ENCODE data around the gene ITK.
A peak's percentile ranks its signal among the peaks of the same experiment; 100 is the strongest.

The ITK gene

DNA sequence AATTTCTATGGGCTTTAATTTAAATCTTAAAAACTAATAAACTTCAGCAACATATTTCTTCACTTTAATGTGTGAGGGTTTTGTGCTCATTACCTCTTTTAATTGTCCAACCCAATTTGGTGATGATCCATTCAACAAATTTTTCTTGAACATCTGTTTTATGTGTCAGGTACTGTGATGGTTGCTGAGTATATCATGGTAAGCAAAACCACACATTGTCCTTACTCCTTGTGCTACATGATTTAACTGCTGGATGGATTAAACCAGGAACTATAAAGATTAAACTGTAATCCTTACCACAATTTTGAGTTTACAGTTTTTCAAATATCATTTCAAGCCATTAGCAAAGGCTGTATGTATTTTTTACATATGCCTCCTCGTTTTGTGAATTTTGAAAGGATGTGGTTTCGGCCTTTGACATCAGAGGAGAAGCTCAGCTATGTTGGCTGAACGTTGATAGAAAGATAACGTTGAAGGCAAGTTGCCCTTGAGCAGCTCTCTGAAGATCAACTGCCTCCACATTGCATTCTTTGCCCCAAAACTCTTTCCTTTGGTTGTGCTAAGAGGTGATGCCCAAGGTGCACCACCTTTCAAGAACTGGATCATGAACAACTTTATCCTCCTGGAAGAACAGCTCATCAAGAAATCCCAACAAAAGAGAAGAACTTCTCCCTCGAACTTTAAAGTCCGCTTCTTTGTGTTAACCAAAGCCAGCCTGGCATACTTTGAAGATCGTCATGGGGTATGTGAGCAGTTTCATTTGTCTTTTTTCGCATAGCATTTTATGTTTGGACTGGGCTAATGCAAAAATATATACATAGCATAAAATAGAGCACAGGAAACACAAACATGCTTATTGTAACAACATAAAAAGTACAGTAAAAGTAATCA is at the start of gene ITK:
Gene ITK, plus strand, starts transcription at position 467 of the 891 bp plus-strand sequence. Its CDS starts 138 bp downstream, at position 605.
- no peak for DNase-seq

GRCh38 chr5:157130925-157131324 is 49.7 kb upstream of the ITK start:
- peak; percentile 28 for DNase-seq

- DNase-seq: no peak
These were observed 48.4 kb upstream of the ITK start for GRCh38 chr5:157132281-157132612.

DNA sequence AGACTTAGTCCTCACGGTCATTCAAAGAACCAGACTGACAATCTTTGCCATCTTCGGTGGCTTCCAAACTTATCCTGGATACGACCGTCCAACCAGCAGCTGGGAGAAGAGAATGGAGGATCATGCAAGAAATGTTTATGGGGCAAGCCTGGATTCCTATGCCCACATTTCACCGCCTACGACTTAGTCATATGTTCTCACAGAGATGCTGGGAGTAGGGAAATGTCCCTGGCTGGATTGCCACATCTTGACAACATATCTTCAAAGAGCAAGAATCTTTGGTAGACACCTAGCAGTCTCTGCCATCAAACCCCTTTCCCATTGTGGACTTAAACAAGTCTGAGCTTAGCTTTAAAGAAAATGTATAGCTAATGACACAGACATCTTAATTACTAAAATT is 42.9 kb upstream of the ITK start:
- no peak for DNase-seq

- peak; percentile 99 for DNase-seq
These were observed 38.1 kb upstream of the ITK start, which contains the start of gene MED7 for GRCh38 chr5:157142317-157143126. TSS of gene MED7 (minus strand) at chr5:157142865. CDS start at chr5:157139431, 3,434 bp downstream.

DNA sequence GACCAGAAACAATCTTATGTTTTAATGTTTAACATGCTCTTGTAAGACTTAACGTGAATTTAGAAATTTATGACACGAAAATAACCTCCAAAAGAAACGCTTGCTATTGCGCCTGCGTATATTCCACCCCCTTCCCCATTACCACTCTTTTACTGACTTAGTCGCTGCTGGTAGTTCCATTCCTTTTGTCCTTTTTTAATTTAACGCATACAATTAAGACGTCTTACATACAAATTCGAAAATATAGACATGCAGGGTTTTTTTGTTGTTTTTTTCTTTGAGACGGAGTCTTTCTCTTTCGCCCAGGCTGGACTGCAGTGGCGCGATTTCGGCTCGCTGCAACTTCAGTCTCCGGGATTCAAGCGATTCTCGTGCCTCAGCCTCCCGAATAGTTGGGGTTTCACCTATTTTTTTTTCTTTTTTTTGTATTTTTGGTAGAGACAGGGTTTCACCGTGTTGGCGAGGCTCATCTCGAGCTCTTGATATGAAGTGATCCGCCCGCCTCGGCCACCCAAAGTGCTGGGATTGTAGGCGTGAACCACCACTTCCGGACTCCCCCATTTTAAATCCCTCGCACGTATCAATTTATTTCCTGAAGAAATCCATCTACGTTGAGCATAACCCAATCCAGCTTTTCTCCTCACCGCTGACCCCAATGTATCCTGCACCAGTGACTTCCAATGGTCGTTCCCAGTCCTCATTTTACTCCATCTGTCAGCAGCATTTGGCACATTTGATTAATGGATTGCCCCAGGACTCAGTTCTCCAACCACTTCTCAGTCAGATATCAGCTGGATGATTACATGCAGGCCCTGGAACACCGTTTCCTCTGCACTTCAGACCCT is 37.3 kb upstream of the ITK start:
- DNase-seq: peak; percentile 86

- peak; percentile 82 for DNase-seq
These were observed 31.7 kb upstream of the ITK start for GRCh38 chr5:157148734-157149615.

- DNase-seq: no peak
These were observed 29.6 kb upstream of the ITK start for GRCh38 chr5:157150995-157151394.

DNA sequence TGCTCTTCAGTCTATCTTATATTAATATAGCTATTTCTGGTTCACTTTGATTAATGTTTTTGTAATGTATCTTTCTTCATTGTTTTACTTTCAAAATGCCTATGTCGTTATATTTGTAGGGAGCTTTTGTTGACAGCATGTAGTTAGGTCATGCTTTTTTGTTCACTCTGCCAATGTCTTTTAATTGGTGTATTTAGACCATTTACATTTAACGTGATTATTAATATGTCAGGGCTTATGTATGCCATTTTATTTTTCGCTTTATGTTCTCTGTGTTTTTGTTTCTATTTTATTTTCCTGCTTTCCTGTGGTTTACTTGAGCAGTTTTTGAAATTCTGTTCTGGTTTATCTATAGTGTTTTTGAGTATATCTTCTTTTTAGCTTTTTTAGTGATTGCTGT is 25.3 kb upstream of the ITK start:
- DNase-seq: no peak

- no peak for DNase-seq
These were observed 23.2 kb upstream of the ITK start for GRCh38 chr5:157157293-157157891.

- no peak for DNase-seq
These were observed 21.4 kb upstream of the ITK start for GRCh38 chr5:157159209-157159751.

DNA sequence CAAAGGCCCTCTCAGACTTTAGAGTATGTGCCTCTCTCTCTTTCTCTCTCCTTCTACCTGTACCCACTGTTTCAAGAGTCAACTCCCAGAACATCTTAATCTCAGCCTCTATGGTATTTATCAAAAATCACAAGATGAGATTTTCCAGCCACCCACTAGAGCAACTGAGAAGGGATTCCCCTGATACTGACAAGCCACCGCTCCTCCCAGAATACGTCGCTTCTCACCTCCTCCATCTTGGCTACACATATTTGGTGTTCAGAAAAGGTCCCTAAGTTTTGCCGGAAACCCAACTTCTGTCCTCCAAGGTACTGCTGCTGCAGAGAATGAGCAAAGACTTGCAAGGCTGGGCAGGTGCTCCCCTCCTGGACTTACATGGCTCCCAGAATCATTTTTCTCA is 20.6 kb upstream of the ITK start:
- no peak for DNase-seq

DNA sequence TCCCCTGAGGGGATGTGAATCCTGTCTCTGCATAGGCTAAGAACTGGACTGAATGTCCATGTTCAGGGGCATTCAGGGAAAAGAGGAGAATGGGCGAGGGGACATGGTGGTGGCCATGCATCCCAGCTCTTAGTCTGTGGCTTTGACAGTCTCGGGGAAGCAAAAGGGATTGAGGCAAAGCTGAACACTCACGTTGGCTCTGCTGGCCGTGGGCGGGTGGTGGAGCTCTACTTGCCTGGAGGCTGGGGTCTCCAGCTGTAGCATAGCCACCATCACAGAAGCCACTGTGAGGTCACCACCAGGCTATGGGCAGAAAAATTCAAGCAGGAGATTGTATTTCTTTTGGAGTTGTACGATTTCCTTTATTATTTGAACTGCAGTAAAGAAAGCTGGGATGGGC is 18.6 kb upstream of the ITK start:
- no peak for DNase-seq

DNA sequence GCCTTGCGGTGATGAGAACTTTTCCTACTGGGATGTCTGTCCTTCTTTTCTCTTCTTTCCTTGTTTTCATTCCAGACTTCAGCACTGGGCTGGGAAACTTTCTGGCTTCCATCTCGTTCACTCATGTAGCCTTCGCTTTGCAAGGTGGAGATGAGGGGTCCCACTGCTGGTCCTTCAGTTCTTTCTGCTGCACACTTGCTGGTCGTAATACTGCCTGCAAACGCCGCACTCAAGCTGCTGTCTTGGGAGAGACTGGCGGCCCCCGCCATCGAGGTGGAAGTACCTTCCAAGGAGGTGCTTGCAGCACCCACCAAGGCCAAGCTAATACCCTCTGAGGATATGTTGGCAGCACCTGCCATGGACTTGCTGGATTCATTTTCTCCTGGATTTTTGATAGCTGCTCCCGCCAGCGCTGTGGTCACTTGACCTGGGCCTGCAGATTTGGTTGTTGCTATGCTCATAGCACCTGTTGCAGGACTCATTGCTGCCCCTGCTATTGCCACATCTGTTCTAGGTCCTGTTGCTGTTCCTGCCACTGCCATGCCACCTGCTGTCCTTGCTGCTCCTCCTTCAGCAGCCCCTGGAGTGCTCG is 17.6 kb upstream of the ITK start:
- no peak for DNase-seq

DNA sequence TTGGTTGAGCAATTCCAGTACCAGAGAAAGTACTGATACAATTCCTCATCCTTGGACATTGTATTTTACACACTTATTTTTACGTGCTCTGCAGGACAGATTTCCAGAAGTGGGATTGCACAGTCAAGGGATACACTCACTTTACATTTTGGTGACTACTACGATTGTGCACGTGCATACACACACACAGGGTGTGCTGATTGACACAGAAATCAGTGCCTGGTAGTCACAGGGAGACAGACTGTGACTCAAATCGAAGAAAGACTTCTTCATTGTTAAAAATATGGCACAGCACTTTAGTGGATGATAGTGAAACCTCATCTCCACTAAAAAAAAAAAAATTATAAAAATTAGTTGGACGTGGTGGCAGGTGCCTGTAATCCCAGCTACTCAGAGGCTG is 16.1 kb upstream of the ITK start:
- DNase-seq: no peak

GRCh38 chr5:157165261-157165660 is 15.4 kb upstream of the ITK start:
- DNase-seq: no peak

GRCh38 chr5:157165668-157166067 is 15.0 kb upstream of the ITK start:
- DNase-seq: no peak

DNA sequence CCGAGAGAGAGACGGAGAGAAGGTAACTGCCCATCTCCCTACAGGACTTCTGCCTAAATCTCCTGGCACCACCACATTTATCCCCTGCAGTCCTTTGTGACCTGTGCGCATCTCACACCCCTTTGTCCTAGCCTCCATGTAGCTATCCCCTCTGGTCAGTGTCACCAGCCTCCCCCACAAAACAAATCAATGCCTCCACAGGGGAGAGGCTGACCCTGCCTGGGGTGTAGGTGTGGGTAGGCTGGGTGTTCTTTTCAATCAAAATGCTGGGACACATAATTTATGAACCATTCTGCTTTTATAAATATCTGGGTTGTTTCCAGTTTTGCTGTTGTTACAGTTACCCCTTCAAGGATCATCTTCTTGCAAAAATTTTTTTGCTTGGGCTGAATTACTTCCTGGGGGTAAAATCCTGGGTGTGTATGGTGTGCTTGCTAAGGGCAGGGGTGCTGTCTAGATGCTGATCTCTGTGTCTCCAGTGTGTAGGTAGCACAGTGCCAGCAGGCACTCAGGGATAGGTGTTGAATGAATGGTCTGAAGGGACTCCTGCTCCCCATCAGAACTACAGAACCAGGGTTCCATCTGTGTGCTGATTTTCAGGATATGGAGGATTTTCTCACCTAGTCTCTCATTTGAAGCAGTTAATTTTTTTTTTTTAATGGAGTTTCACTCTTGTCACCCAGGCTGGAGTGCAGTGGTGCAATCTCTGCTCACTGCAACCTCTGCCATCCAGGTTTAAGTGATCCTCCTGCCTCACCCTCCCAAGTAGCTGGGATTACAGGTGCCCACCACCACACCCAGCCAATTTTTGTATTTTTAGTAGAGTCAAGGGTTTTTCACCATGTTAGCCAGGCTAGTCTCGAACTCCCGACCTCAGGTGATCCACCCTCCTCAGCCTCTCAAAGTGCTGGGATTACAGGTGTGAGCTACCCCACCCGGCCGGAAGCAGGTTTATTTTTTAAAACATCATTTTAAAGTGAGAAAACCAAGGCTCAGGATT is 14.1 kb upstream of the ITK start, which contains the start of gene GARIN3:
Gene GARIN3, minus strand, starts transcription at position 51 of the 1,000 bp plus-strand sequence. CDS start 96 bp downstream, outside the sequence.
- no peak for DNase-seq

DNA sequence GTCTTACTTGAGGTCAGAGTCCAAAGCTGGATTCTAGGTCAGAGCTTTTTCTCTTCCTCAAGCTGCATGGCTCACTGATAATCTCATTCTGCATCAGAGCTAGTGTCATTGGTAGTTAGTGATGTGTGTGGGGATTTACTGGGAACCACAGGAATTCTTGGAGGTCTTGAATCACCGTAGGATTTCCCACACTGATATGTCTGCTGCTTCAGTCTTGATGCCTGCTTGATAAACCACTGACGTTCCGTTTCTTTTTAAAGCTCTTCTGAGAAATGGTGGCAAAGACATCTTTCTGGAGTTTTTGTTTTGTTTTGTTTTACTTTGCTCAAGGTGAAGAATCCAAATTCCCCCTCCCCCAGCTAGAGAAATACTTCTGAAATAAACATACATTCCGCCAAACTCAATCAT is 13.4 kb upstream of the ITK start:
- DNase-seq: no peak

Data from NCI-H345 (cell line).